ENCODE results near the gene MLX. TPM values are rescaled to one million over a fixed set of nuclear protein-coding genes. Genes with fewer than 3 reads are reported as not detected.

The MLX gene
- total and polyA plus RNA-seq, 2 of the 8 experiments (the other 6 are each of a cell fraction or from before 2014, with no cell fraction given): 27.0 to 27.5 TPM

DNA sequence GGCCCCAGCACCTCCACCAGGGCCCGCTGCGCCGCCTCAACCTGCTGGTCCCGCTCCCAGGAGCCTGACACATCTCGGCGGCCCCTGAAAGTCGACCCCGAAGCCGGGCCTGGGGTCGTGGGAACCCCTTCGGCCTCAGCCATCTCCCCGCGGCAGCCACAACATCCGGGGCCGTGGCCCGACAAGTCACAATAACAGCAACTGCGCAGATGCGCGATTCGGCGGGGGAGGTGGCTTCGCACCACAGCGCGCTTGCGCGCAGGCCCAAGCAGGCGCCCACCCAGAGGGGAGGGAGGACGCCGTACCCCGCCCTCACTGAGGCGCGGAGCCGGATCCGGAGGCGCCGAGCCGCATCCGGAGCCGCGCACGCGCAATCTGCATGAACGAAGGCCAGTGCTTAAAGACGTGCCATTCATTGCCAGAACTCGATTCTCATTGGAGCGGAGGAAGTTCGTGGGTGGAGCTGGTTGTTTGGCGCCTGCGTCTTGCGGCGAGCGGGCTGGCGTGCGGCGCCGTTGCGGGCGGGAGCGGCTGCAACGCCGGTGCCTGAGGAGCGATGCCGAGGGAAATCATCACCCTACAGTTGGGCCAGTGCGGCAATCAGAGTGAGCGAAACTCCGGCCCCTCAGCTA is 42.4 kb downstream of the MLX start, which contains the start of the genes RETREG3 and TUBG1 (continued):
- TF ChIP-seq, protein P1, sequence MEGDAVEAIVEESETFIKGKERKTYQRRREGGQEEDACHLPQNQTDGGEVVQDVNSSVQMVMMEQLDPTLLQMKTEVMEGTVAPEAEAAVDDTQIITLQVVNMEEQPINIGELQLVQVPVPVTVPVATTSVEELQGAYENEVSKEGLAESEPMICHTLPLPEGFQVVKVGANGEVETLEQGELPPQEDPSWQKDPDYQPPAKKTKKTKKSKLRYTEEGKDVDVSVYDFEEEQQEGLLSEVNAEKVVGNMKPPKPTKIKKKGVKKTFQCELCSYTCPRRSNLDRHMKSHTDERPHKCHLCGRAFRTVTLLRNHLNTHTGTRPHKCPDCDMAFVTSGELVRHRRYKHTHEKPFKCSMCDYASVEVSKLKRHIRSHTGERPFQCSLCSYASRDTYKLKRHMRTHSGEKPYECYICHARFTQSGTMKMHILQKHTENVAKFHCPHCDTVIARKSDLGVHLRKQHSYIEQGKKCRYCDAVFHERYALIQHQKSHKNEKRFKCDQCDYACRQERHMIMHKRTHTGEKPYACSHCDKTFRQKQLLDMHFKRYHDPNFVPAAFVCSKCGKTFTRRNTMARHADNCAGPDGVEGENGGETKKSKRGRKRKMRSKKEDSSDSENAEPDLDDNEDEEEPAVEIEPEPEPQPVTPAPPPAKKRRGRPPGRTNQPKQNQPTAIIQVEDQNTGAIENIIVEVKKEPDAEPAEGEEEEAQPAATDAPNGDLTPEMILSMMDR (IDR thresholded peaks at IDR 0.05; ENCODE audit: control extremely low read depth in 1 of 3, insufficient read depth in 1 of 3, low read depth in 1 of 3, low read length in 3 of 3): peak in 1 of 3 experiments; percentile 12; a peak in 1 of 4 replicates
- no peak for TF ChIP-seq SRF (IDR thresholded peaks at IDR 0.05; ENCODE audit: low read depth, low read length)
- peak; percentile 58; the same call in 1 of the 2 replicates for TF ChIP-seq TAF1 (IDR thresholded peaks at IDR 0.05; ENCODE audit: low read depth, low read length)
- peak; percentile 66 to 77 for TF ChIP-seq POLR2A (IDR thresholded peaks at IDR 0.05; ENCODE audit: control extremely low read depth in 1 of 2, low read depth in 2 of 2, low read length in 2 of 2)
- peak; percentile 37 for TF ChIP-seq NANOG (IDR thresholded peaks at IDR 0.05; ENCODE audit: insufficient read depth, low read depth, low read length, poor library complexity, severe bottlenecking)
- peak; percentile 70 for TF ChIP-seq NRF1 (IDR thresholded peaks at IDR 0.05; ENCODE audit: low read depth, low read length)
